ENCODE results near the gene CARD6. TPM values are rescaled to one million over a fixed set of nuclear protein-coding genes. Genes with fewer than 3 reads are reported as not detected.
"Not testable (repeated sequence)": the region's sequence is repeated elsewhere in the genome, so short reads cannot be mapped to it uniquely, and the experiment has no call there.

CARD6 gene
- total and polyA plus RNA-seq, 2 of the 13 experiments (the other 11 are each of a cell fraction or from before 2014, with no cell fraction given): 0.33 to 1.4 TPM

GRCh38 chr5:40895440-40896425 is 54.6 kb downstream of the CARD6 start (continued):
- TF ChIP-seq TAF1 (CRISPR knock-in tag; IDR thresholded peaks at IDR 0.05) (peak; percentile 76), ZNF564 (CRISPR knock-in tag; IDR thresholded peaks at IDR 0.05) (0 out of 2 replicates have a peak, but pooled peaks have one; percentile 58), ZNF543 (CRISPR knock-in tag; IDR thresholded peaks at IDR 0.05) (0 out of 2 replicates have a peak, but pooled peaks have one; percentile 50), GATAD1 (CRISPR knock-in tag; IDR thresholded peaks at IDR 0.05) (0 out of 2 replicates have a peak, but pooled peaks have one; percentile 59), ZNF687 (CRISPR knock-in tag; IDR thresholded peaks at IDR 0.05) (peak; percentile 80), KMT2B (CRISPR knock-in tag; IDR thresholded peaks at IDR 0.05) (peak; percentile 57; the same call in 1 of the 2 replicates), ZFX (CRISPR knock-in tag; IDR thresholded peaks at IDR 0.05; ENCODE audit: low read depth) (0 out of 2 replicates have a peak, but pooled peaks have one; percentile 56), ZNF225 (CRISPR knock-in tag; IDR thresholded peaks at IDR 0.05) (0 out of 2 replicates have a peak, but pooled peaks have one; percentile 72), FOXJ3 (CRISPR knock-in tag; IDR thresholded peaks at IDR 0.05; ENCODE audit: borderline replicate concordance) (peak; percentile 29; the same call in 1 of the 2 replicates), FOXP4 (CRISPR knock-in tag; IDR thresholded peaks at IDR 0.05) (peak; percentile 40; the same call in 1 of the 2 replicates), LCORL (CRISPR knock-in tag; IDR thresholded peaks at IDR 0.05) (0 out of 2 replicates have a peak, but pooled peaks have one; percentile 30), ARID5B (CRISPR knock-in tag; IDR thresholded peaks at IDR 0.05) (peak; percentile 68), ZNF703 (CRISPR knock-in tag; IDR thresholded peaks at IDR 0.05; ENCODE audit: borderline replicate concordance) (0 out of 2 replicates have a peak, but pooled peaks have one; percentile 25), ZFP1 (CRISPR knock-in tag; IDR thresholded peaks at IDR 0.05) (0 out of 2 replicates have a peak, but pooled peaks have one; percentile 33), ZNF619 (CRISPR knock-in tag; IDR thresholded peaks at IDR 0.05) (0 out of 2 replicates have a peak, but pooled peaks have one; percentile 60), YY1 (IDR thresholded peaks at IDR 0.05; ENCODE audit: insufficient read depth, insufficient replicate concordance, low read depth, low read length) (peak; percentile 49), HOXA3 (CRISPR knock-in tag; IDR thresholded peaks at IDR 0.05) (peak; percentile 54; the same call in 1 of the 2 replicates)
- TF ChIP-seq LCORL (IDR thresholded peaks at IDR 0.05): not testable (repeated sequence)
